ENCODE results near the gene GCN1. TPM values are rescaled to one million over a fixed set of nuclear protein-coding genes. Genes with fewer than 3 reads are reported as not detected.
A peak's percentile ranks its signal among the peaks of the same experiment; 100 is the strongest.

The GCN1 gene
- total RNA-seq, 2 experiments from 2014 or later = 126 to 151 TPM

- peaks cover 20% of the 10 kb centered on the region for H3K36me3 Mint-ChIP-seq
Measured at GRCh38 chr12:120092551-120093335, 101.8 kb downstream of the GCN1 start.

DNA sequence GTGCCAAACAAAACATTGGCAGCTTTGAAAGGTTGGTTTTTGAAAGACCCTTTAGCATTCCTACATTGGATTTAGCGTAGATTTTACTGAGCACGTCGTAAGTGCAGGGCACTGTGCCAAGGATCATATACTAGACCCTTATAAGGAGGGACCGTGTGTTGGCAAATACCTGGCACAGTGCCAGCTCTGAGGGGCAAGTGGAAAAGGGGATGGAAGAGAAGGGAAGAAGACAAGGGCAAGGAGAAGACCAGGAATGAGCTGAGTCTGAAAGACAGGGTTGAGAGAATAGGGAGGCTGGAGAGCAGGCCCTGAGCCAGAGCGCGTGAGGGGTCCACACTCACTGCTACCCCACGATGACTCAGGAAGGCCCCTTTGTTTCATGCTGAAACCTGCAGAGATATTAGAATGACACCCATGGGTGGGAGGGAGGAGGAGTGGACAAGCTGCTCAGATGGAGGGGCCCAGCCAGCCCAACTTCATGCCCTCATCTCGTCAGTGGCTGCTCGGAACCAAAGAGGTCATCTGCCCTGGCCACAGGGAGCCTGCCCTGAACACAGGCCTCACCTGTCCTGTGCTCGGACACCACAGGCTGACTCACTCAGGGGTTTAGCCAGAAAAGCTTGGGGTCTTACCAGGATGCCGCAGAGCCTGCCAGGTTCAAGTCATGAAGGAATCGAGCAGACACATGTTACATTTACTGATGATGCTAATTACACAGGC lies 103.0 kb downstream of the GCN1 start:
- peaks cover 14% of the 10 kb centered on the region for H3K36me3 Mint-ChIP-seq
- no peaks in the 10 kb centered on the region for H3K27me3 Mint-ChIP-seq
- no peak overlapping the region for H3K4me3 Mint-ChIP-seq
- ATAC-seq = no peak
- peaks cover 35% of the 10 kb centered on the region for H3K4me1 Mint-ChIP-seq
- H3K9me3 Mint-ChIP-seq (ENCODE audit: low read depth) = no peaks in the 10 kb centered on the region
- CTCF ChIA-PET = no interaction called here
- H3K27ac Mint-ChIP-seq = no peak overlapping the region
- no peak for DNase-seq

More at GRCh38 chr12:120092551-120093335, 101.8 kb downstream of the GCN1 start:
- Mint-ChIP-seq H3K4me3 (no peak overlapping the region), H3K27me3 (no peaks in the 10 kb centered on the region), H3K9me3 (ENCODE audit: low read depth) (no peaks in the 10 kb centered on the region), H3K27ac (no peak overlapping the region), H3K4me1 (peaks cover 23% of the 10 kb centered on the region)
- ATAC-seq (no peak), DNase-seq (no peak)
- CTCF ChIA-PET = no interaction called here

- Mint-ChIP-seq H3K4me3 (no peak overlapping the region), H3K36me3 (peaks cover 11% of the 10 kb centered on the region), H3K27ac (no peak overlapping the region), H3K4me1 (peaks cover 41% of the 10 kb centered on the region), H3K27me3 (no peaks in the 10 kb centered on the region), H3K9me3 (ENCODE audit: low read depth) (no peaks in the 10 kb centered on the region)
- ATAC-seq (no peak), DNase-seq (no peak)
- CTCF ChIA-PET = no interaction called here
Measured at GRCh38 chr12:120090626-120091295, 103.8 kb downstream of the GCN1 start.

- no peak for DNase-seq
- CTCF ChIA-PET = no interaction called here
- peaks cover 12% of the 10 kb centered on the region for H3K36me3 Mint-ChIP-seq
Measured at GRCh38 chr12:120090206-120090605, 104.3 kb downstream of the GCN1 start.

GRCh38 chr12:120089796-120090195 lies 104.7 kb downstream of the GCN1 start:
- CTCF ChIA-PET = no interaction called here

More at GRCh38 chr12:120090206-120090605, 104.3 kb downstream of the GCN1 start:
- peaks cover 45% of the 10 kb centered on the region for H3K4me1 Mint-ChIP-seq
- no peak for ATAC-seq
- no peak overlapping the region for H3K4me3 Mint-ChIP-seq
- H3K27ac Mint-ChIP-seq = no peak overlapping the region
- H3K9me3 Mint-ChIP-seq (ENCODE audit: low read depth) = no peaks in the 10 kb centered on the region
- H3K27me3 Mint-ChIP-seq = no peaks in the 10 kb centered on the region

GRCh38 chr12:120089105-120089504 lies 105.4 kb downstream of the GCN1 start:
- Mint-ChIP-seq H3K27ac (no peak overlapping the region), H3K4me1 (peaks cover 50% of the 10 kb centered on the region), H3K9me3 (ENCODE audit: low read depth) (no peaks in the 10 kb centered on the region), H3K36me3 (peaks cover 18% of the 10 kb centered on the region), H3K27me3 (no peaks in the 10 kb centered on the region), H3K4me3 (no peak overlapping the region)
- ATAC-seq = no peak
- CTCF ChIA-PET = interaction anchor here (0.6 kb wide), 1 partner anchor 116 kb away, joined by 3 read pairs; no protein-coding TSS in a partner anchor
- no peak for DNase-seq

More at GRCh38 chr12:120089796-120090195, 104.7 kb downstream of the GCN1 start:
- Mint-ChIP-seq H3K4me3 (no peak overlapping the region), H3K27ac (no peak overlapping the region), H3K9me3 (ENCODE audit: low read depth) (no peaks in the 10 kb centered on the region), H3K36me3 (peaks cover 13% of the 10 kb centered on the region), H3K4me1 (peaks cover 48% of the 10 kb centered on the region), H3K27me3 (no peaks in the 10 kb centered on the region)
- no peak for DNase-seq
- no peak for ATAC-seq

GRCh38 chr12:120086801-120087621 lies 107.5 kb downstream of the GCN1 start:
- DNase-seq (peak; percentile 100), ATAC-seq (peak; percentile 95)
- H3K4me3 Mint-ChIP-seq = peak overlapping the region; percentile 70
- H3K4me1 Mint-ChIP-seq = peaks cover 46% of the 10 kb centered on the region
- H3K9me3 Mint-ChIP-seq (ENCODE audit: low read depth) = no peaks in the 10 kb centered on the region
- H3K36me3 Mint-ChIP-seq = peaks cover 24% of the 10 kb centered on the region
- no peaks in the 10 kb centered on the region for H3K27me3 Mint-ChIP-seq
- peak overlapping the region; percentile 84 for H3K27ac Mint-ChIP-seq
- CTCF ChIA-PET = interaction anchor here (0.7 to 2.1 kb wide), 31 partner anchors 9 to 1801 kb away, joined by 3 to 26 read pairs (median 3); partner anchors contain the start of genes BICDL1, PSMD9, RAB35 and RPLP0

DNA sequence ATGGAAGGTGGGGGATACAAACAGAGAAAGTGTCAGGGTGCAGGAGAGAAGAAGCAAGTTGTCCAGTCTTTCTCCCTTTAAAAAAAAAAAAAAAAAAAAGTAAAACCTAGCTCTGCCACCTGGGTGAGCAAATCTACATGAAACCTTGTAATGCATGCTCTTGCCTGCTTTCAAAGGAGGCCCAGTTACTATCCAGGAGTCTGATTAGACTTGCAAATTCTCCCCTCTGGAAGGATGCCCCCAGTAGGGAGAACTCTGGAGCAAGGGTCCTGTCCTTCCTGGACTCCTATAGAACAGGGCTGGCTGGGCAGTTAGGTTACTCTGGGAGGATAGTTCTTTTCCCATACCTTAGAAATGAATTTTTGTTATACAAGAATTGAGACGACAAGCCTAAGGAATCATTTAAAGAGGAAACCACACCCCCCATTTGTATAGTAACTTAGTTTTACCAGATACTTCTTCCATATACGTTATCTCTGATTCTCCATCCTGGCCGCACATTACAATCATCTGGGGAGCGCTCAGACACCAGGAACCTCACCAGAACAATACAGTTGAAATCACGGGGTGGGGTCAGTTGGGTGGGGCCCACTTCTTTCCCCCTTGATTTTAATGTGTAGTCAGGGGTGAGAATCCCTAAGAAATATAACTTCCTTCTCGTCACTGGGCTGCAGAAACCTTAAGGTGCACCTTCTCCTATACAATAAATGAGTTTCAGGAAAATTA lies 108.4 kb downstream of the GCN1 start:
- Mint-ChIP-seq H3K4me1 (peaks cover 46% of the 10 kb centered on the region), H3K4me3 (no peak overlapping the region), H3K9me3 (ENCODE audit: low read depth) (no peaks in the 10 kb centered on the region), H3K27ac (peak overlapping the region; percentile 84), H3K27me3 (no peaks in the 10 kb centered on the region), H3K36me3 (peaks cover 27% of the 10 kb centered on the region)
- CTCF ChIA-PET = interaction anchor here (0.6 to 2.1 kb wide), 14 partner anchors 15 to 142 kb away, joined by 3 to 26 read pairs (median 6); partner anchors contain the start of genes BICDL1 and RAB35
- DNase-seq (no peak), ATAC-seq (no peak)

- Mint-ChIP-seq H3K4me1 (peaks cover 25% of the 10 kb centered on the region), H3K9me3 (ENCODE audit: low read depth) (no peaks in the 10 kb centered on the region), H3K27me3 (no peaks in the 10 kb centered on the region), H3K36me3 (peaks cover 19% of the 10 kb centered on the region), H3K4me3 (no peak overlapping the region), H3K27ac (no peak overlapping the region)
- no peak for DNase-seq
- CTCF ChIA-PET = no interaction called here
- ATAC-seq = no peak
Measured at GRCh38 chr12:120081641-120082040, 112.9 kb downstream of the GCN1 start.

- CTCF ChIA-PET = interaction anchor here (0.6 kb wide), 1 partner anchor 14 kb away, joined by 3 read pairs; no protein-coding TSS in a partner anchor
- H3K27ac Mint-ChIP-seq = no peak overlapping the region
- peaks cover 11% of the 10 kb centered on the region for H3K4me1 Mint-ChIP-seq
- ATAC-seq (no peak), DNase-seq (no peak)
- peaks cover 21% of the 10 kb centered on the region for H3K36me3 Mint-ChIP-seq
- no peaks in the 10 kb centered on the region for H3K27me3 Mint-ChIP-seq
- H3K4me3 Mint-ChIP-seq = no peak overlapping the region
- no peaks in the 10 kb centered on the region for H3K9me3 Mint-ChIP-seq (ENCODE audit: low read depth)
Measured at GRCh38 chr12:120079411-120080400, 114.8 kb downstream of the GCN1 start.

DNA sequence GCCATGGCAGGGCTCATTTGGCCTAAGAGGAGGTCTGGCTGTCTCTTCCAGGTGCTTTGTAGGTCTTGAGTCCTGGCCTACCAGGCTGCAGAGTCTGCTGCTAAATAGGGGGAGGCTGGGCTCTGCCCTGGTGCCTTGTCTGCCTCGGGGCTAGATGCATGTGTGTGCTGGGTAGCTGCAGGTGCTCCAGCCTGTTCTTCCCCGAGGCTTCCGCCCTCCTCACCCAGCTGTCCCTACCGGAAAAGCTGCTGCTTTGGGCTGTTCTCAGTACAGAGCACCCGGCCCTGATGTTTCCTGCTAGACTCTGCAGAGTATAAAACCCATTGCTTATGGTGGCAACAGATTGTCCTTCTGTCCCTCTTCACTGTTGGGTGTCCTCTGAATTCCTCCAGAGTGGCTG lies 115.6 kb downstream of the GCN1 start:
- peaks cover 24% of the 10 kb centered on the region for H3K36me3 Mint-ChIP-seq
- H3K27me3 Mint-ChIP-seq = no peaks in the 10 kb centered on the region
- H3K4me3 Mint-ChIP-seq = no peak overlapping the region
- no peak for DNase-seq
- H3K4me1 Mint-ChIP-seq = peaks cover 7% of the 10 kb centered on the region
- H3K27ac Mint-ChIP-seq = no peak overlapping the region
- no peak for ATAC-seq
- CTCF ChIA-PET = interaction anchor here (0.9 to 1.7 kb wide), 2 partner anchors 8 to 79 kb away, joined by 3 to 6 read pairs; no protein-coding TSS in a partner anchor
- H3K9me3 Mint-ChIP-seq (ENCODE audit: low read depth) = no peaks in the 10 kb centered on the region
